Nucleus accumbens (tissue), 56 donors: Measurements from ENCODE around the gene PADI2.

Source experiments
- DNase-seq, 56 donors: peaks; one replicate each; lab custom pipeline; 2025; lab: John Stamatoyannopoulos, UW

The PADI2 gene

DNA sequence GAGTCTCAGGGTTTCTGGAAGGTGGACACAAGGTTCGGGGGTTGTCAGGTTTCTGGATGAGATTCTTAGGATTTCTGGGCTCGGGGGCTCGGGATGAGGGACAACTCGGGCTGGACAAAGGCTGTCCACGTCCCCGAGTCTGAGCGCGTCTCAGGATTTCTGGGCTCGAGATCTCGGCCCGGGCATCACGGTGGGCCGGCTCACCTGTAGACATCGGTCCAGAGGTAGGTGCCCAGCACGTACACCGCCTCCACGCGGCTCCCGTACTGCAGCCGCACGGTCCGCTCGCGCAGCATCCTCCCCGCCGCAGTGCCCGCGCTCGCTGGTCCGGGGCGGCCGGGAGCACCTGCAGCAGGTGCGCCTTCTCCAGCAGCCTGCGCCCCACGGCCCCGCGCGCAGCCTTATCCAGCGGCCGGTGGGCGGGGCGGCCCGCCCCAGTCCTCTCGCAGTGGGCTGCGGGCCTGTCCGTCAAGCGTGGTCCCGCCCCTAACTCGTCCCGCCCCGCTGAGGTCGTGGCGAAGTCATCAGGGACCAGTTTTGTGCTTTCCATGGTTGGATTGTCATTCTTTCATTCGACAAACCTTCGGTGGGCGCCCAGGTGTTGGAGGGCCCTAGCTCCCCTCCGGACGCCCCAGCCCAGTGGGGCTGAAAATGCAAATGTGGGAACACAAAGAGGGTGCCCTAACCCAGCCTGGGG lies at the start of gene PADI2:
TSS of gene PADI2 (minus strand) at position 376 of the 697 bp plus-strand sequence. CDS start at position 296, 80 bp downstream.
- peak in 54 of 56 donors; percentile 23 to 94 (median 76) for DNase-seq

DNA sequence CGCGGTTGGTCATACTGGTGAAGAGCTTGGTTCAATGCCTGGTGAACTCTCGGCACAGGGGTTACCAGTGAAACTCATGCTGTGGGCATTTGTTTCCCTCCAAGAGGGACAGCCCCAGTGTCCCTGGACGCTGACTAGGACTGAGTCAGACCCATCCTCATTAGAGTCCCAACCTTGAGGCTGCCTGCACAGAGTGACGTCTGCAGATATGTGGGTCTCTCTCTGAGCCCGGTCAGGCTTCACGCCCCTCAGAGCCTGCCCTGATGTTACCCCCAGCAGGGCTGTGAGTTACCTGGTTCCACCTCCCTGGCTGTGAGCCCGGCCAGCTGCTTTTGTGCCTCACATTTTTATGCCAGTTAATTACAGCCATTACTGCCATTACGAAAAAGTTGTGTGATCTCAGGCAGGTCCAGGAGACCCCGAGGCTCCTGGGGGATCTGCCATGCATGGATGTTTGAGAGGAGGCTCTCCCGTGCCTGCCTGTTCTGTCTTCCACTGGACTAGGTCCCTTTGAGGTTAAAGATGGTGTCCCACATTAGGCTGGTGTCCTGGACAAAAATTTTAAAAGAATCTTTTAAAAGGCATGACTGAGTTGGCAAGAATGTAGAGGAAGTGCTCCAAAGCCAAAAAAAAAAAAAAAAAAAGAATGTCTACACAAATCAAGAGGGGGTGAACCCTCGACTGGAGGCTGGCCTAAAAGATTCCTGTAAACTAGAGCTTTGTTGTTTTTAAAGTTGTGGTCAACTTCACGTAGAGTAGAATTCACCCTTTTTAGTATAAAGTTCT lies 49.0 kb upstream of the PADI2 start:
- no peak for DNase-seq

DNA sequence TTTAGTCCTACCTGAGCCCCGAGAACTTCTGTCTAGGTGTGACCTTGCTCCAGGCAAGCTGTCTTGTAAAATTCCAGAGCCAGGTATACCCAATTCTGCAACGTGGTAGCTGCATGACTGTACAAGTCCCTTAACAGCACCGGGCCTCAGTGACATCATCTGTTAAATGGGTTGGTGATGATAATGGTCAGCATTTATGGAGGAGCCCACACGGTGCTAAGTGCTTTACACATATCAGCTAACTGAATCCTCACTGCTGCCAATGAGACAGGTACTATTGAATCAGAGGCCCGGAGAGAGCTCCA lies 48.5 kb upstream of the PADI2 start:
- DNase-seq, result no peak

DNA sequence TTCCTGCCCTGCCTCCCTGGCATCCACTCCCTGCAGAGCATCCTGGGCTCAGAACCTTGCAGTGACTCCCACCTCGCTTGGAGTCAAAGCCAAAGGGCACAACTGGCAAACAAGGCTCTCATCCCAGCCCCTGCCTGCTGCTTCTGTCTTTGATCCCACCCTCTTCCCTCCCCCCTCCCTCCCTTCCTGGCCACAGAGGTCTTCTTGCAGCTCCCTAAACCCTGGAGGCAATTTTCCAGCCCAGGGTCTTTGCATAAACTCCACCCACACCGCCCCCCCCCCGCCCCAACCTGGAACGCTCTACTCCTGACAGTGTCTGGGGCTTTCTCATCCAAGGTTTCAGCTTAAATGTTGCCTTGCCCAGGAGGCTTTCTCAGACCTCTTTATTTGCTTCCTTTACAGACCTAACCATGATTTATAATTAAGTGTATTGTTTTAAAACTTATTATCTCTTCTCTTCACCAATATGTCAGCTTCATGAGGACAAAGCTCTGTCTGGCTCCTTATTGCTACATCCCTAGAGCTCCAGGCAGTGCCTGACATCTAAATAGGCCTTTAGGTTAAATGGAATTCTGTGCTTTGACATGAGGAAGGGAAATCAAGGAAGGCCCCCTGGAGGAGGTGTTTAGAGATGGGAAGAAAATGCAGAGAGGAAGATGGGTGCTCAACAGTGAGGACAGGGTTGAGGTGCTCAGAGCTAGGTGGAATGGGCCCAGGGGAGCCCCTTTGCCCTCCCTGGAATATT lies 48.0 kb upstream of the PADI2 start:
- DNase-seq, result no peak

DNA sequence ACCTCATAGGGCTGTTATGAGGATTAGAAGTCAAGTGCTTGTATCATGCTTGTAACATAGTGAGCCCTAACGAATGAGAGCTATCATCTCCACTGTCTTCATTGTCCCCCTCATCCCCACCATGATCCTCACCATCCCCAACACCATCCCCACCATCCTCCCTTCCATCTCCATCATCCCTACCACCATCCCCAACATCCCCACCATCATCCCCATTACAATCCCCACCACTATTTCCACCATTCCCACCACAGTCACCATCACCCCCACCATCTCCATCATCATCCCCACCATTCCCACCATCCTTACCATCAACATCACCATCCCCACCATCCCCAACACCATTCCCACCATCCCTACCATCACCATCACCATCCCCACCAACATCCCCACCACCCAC lies 46.6 kb upstream of the PADI2 start:
- no peak for DNase-seq

DNA sequence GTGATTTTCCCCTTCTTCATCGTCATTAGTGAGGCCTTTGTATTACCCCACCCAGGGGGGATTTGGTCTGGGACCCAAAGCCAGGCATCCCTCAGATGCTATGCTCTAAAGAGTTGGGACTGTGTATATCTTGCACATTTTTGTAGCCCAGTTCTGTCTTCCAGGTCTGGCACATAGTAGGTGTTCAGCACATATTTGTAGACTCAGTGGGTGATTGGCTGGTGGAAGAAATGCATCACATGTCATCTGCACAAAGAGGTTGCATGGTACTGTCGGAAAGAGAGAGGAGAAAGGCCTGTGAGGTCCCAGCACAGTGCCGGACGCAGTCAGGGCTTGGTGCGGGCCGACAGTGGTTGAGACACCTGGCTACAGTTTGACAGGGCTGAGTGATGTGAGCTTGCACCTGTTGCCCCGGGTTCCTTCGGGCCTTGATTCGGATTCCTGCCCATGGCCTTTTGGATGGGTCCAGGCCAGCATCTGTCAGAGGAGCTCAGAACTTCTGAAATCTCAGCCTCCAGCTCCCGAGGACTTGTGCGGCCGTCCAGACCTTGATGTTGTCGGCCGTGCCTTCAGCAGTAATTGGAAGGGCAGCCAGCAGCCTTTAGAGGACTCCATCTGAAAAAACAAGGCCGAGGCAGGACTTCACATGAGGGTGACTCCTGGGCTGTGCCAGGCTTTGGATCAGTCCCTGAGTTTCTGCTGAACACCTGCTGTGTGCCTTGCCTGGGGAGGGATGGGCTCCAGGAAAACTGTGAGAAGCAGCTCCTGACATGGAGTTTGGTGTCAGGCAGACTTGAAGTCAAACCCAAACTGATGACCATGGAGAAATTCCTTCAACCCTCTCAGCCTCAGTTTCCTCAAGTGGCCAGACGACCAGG lies 44.8 kb upstream of the PADI2 start:
- no peak for DNase-seq

DNA sequence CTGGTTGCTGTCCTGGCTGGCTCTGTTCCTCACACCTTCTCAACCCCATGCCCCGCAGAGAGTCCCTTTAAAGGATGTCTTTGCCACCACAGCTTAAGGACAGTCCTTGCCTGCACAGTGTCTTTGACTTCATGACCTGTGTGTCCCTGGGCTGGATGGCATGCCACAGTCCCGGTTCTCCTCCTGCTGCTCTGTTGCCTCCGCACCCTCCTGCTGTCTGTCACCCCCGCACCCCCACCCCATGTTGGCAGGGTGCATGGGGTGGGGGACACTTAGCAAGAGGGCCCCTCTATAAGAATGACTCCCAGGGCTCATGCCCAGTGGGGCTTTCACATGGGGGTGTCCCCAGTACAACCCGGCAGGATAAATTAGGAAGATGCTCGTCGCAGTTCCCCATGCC lies 44.1 kb upstream of the PADI2 start:
- no peak for DNase-seq

DNA sequence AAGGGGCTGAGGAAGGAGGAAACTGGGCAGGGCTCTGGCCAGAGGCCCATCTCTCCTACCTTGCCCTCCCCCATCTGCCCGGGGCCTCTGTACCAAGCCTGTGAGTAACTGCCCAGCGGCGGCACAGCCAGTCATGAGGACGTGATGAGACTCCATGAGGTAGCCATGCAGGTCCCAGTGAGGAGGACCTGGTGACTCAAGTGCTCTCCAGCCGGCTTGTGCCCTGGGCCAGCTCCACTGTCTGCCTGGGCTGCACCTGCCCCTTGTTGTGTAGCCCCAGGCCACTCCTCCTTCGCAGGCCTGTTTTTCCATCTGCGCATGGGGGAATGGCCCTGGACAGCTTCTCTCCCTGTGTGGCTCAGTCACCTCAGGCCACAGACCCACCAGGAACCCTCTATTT lies 43.7 kb upstream of the PADI2 start:
- no peak for DNase-seq

DNA sequence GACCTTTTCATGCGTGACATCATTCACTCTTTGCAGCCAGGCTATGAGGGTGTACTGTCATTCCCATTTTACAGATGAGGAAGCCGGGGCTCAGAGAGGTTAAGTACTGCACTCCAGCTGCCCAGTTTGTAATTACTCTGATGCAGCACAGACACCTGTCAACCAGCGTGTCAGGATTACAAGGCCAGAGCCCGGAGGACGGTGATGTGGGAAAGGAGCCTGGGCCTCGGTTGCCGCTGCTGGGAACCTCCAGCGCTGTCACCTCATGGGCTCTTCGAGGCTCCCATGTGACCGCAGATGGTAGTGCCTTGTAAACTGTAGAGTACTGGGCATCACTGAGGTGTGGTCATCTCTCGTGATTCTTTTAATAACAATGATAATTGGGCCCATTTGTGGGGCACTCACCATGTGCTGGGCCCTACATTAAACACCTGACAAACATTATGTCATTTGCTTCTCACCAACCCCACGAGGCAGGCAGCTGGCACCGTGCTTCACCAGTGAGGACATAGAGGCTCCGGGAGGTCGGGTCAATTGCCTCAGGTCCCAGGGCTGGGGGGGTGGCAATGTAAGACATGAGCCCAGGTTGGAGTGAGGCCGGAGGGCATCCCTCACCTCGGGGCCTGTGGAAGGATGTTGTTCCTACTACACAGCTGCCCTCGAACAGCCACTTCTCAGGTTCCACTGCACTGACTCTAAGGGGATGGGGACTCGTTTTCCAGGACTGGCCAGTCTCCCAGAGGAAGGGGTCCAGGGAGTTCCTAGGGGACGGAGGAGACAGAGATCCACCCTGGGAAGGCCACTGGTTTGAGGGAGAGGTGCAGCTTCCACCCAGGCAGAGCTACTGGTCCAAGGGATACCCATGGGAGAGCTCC lies 42.9 kb upstream of the PADI2 start:
- no peak for DNase-seq

DNA sequence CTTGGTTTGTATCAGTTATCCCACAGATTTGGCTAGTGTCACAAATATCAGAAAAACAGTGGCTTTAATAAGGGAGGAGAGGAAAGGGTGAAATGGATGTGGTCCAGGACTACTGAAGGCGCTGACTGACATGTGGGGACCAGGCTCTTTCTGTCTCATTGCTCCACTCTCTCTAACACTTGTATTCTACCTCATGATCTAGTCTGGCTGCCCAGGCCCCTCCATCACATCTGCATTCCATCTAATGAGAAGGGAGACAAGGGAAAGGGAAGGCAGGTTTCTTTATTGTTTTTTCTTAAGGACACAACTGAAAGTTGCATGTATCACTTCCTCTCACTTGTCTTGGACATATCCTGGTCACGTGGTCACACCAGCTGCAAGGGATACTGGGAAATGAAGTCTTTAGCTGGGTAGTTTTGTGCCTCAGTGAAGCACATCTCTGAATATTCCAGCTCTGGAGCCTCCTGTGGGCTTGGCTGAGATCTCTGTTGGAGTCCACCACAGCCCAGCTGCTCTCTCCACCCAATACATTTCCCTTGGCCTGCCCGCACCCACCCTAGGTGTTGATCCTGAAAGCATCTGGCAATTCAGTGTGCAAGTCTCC lies 42.0 kb upstream of the PADI2 start:
- no peak for DNase-seq

DNA sequence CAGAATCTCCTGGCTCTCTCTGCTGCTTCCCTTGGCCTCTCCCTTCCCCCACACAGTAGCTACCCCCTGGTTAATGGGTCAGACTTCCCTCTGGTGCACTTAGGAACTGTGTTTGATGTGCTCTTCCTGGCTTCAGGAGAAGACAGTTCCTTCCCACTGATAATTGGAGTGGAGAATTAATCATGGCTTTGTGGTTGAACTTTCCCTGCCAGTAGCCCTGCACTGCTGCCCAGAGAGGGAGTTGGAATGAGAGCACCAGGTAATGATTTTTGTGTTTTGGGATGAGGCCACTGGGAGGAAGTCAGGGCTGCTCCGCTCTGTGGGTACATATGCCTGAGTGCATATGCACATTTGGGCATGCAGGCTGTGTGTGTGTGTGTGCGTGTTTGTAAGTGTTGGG lies 39.7 kb upstream of the PADI2 start:
- no peak for DNase-seq

DNA sequence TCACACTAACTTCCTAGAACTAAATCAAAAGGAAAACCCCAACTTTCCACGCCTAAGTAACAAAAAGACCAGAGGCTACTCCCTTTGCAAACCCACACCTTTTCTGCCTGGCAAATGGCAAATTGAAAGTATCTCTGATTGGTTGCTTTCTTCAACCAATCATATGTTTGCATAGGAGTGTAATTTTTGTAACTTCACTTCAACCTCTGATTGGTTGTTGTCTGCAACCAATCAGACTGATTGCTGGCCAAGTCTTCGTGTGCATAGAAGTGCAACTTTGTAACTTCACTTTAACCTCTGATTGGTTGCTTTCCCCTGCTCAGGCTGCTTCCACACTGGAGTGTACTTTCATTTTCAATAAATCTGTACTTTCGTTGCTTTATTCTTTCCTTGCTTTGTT lies 36.9 kb upstream of the PADI2 start:
- no peak for DNase-seq

DNA sequence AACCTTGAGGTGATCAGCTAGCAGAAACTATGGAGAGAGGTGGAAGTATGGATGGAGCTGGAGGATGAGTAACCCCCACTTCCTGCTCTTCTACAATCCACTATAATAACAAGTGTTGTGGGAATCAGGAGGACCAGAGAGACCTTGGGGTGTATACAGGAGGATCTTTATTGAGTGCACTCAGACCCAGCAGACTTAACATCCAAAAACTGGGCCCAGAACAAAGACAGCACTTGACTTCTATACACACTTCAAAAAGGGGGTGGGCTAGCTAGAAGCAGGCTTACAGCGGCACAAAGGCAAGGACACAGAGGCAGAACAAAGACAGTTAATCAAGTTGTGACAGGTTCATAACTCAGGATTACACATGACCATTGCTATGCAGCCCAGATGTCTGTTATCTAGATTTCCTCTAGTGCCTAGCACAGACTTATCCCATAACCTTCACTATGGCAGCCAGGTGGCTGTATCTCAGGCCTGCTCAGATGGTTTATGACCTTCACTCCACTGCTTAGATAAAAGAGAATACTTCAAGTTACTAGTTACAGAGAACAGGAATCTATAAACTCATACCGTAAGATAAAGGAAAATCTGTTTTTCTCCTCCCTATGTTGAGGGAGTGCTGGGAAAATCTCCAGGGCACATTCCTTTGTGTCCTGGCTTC lies 36.1 kb upstream of the PADI2 start:
- DNase-seq, result no peak

DNA sequence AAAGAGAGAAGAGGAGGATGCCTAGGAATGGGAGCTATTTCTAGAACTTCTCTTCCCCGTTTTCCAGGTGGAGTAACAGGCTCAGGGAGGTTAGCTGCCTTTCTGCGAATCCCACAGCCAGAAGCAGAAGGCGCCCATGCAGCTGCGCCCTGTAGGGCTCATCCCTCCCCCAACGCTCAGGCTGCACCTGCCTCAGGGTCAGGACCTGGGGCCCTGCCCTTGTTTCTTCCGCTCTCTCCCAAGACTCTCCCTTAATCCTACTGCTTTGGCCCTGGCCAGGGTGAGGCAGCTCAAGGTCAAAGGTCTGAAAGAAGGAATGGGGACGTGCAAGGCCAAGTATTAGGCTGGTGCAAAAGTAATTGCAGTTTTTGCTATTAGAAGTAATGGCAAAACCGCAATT lies 30.5 kb upstream of the PADI2 start:
- no peak for DNase-seq

DNA sequence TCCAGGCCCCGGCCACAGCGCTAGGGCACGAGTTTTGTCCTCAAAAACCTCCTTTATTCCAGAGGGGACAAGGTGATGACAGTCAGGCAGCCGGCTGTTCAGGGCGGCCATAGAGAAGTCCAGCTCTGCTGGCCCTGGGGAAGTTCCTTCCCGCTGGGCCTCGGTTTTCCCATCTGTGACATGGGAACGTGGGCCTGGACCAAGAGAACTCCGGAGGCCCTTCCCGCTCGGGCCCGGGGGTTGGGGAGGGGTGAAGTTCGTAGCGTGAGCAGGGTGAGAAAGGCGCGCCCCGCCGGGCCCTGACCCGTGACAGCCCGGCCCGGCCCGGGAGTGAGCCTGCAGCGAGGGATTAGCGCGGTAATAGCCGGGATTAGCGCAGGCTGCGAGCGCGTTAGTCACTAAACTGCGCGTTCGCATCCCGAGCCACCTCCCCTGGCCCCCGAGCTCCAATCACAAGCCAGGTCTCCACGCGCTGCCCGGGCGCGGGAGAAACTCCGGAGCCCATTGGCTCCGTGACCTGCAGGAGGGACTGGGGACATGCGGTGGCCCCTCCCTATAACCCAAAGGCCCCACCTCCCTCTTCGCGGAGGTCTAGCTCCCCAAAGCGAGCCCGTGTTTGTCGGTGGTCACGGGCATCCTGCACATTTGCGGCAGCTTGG lies 29.8 kb upstream of the PADI2 start:
- DNase-seq, result peak in 1 of 56 donors; percentile 6

DNA sequence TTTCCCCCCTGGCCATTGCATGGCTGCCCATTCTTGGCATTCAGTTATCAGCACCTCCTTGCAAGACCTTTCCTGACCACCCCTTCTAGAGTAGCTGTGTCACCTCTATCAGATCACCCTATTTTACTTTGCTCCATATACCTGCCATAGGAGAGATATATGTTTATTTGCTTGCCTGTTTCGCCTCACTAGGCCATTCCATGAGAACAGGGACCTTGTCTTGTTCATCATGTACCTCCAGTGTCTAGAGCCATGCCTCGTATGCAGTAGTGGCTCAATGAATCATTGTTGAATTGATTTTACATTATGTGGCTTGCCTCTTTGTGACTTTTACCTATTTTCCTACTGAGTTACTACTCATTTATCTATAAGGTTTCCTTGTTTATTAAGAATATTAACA lies 26.4 kb upstream of the PADI2 start:
- DNase-seq, result no peak

DNA sequence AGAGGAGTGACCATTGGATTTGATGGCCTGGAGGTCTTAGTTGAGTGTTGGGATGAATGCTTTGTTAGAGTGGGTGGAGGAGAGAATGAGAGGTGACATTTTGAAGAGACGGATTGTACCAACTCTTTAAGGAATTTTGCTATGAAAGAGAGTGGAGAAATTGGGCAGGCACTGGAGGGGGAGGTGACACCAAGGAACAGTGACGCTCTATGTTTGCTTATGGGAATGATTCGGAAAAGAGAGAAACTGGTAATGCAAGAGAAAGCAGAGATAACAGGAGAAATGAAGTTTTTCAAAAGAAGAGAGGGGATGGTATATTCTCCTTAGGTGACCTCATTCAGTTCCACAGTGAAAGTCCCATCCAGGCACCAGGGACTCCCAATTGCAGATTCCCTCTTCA lies 24.5 kb upstream of the PADI2 start:
- no peak for DNase-seq
